Endothelial cell of umbilical vein (primary cell): Measurements from ENCODE around the gene MFRP.

Experiments
- EZH2 ChIP-seq: IDR thresholded peaks from 2 replicates; pipeline ENCODE4 v1.6.1; 2012; ENCODE audit warnings: borderline replicate concordance, low read depth, mild to moderate bottlenecking, moderate library complexity, low read length, inconsistent platforms; ENCODE audit not compliant: severe bottlenecking
- POLR2A ChIP-seq: IDR thresholded peaks from 2 replicates; pipeline ENCODE4 v1.6.1; 2012; ENCODE audit warnings: low read depth, mild to moderate bottlenecking, control low read depth, low read length
- TF ChIP-seq, protein P1 (sequence below), 2 donors: IDR thresholded peaks; 1 replicate in 1 of 2; 2 replicates in 1 of 2; pipeline ENCODE4 v1.5.1; 2011; ENCODE audit warnings: low read length in 2 of 2, mild to moderate bottlenecking in 2 of 2, moderate library complexity in 2 of 2, control low read depth in 1 of 2, inconsistent platforms in 1 of 2, low read depth in 1 of 2; ENCODE audit not compliant: insufficient read depth in 1 of 2; ENCODE audit errors: extremely low read depth in 1 of 2
- TF ChIP-seq, protein P2 (sequence below): IDR thresholded peaks from 2 replicates; pipeline ENCODE4 v1.6.1; 2011; ENCODE audit not compliant: insufficient read depth, insufficient read length

DNA sequence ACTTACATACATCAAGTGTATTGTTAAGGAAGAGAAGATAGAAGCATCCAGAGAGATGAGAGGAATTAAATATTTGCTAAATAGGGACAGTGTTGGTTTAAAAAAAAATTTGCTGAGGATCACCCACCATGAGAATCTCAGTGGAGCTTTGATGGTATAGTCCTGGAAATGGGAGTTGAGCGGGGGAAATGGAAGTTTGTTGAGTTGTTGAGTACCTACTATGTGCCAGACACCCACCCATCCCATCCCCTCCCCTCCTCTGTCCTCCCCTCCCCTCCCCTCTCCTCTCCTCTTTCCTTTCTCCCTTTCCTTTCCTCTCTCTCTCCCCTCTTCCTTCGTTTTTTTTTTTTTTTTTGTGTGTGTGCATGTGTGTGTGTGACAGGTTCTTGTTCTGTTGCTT, 4.7 kb upstream of the MFRP start:
- TF ChIP-seq, protein P1, sequence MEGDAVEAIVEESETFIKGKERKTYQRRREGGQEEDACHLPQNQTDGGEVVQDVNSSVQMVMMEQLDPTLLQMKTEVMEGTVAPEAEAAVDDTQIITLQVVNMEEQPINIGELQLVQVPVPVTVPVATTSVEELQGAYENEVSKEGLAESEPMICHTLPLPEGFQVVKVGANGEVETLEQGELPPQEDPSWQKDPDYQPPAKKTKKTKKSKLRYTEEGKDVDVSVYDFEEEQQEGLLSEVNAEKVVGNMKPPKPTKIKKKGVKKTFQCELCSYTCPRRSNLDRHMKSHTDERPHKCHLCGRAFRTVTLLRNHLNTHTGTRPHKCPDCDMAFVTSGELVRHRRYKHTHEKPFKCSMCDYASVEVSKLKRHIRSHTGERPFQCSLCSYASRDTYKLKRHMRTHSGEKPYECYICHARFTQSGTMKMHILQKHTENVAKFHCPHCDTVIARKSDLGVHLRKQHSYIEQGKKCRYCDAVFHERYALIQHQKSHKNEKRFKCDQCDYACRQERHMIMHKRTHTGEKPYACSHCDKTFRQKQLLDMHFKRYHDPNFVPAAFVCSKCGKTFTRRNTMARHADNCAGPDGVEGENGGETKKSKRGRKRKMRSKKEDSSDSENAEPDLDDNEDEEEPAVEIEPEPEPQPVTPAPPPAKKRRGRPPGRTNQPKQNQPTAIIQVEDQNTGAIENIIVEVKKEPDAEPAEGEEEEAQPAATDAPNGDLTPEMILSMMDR (IDR thresholded peaks at IDR 0.05; ENCODE audit: extremely low read depth in 1 of 2, insufficient read depth in 1 of 2, low read depth in 1 of 2, low read length in 2 of 2) = no peak
- TF ChIP-seq POLR2A (no peak), EZH2 (no peak)
- TF ChIP-seq, protein P2, sequence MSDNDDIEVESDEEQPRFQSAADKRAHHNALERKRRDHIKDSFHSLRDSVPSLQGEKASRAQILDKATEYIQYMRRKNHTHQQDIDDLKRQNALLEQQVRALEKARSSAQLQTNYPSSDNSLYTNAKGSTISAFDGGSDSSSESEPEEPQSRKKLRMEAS = no peak
